K562 (cell line): ENCODE results near the gene ZDHHC8. TPM values are rescaled to one million over a fixed set of nuclear protein-coding genes. Genes with fewer than 3 reads are reported as not detected.
A peak's percentile ranks its signal among the peaks of the same experiment; 100 is the strongest.

Experiments used
- BHLHE40 ChIP-seq: IDR thresholded peaks from 2 replicates; pipeline ENCODE4 v1.6.1; 2011; ENCODE audit warnings: low read length, improper control_type of control experiment
- CXXC5 ChIP-seq: fragments of 250-450 bp; sonication (Bioruptor Pico); IDR thresholded peaks from 2 replicates; pipeline ENCODE4 v1.8.0; 2022; ENCODE audit warnings: inconsistent platforms, mild to moderate bottlenecking, moderate library complexity
- E2F3 ChIP-seq: fragments of 250-450 bp; sonication (Bioruptor Pico); IDR thresholded peaks from 2 replicates; pipeline ENCODE4 v1.4.0; 2020; ENCODE audit warnings: mild to moderate bottlenecking
- FIP1L1 ChIP-seq: fragments of 200-400 bp; formaldehyde crosslinking; IDR thresholded peaks from 2 replicates; pipeline ENCODE4 v1.6.1; 2018; ENCODE audit warnings: mild to moderate bottlenecking, low read depth, low read length; ENCODE audit not compliant: poor library complexity, severe bottlenecking
- GABPB1 ChIP-seq: sonication (generic); formaldehyde crosslinking; IDR thresholded peaks from 2 replicates; pipeline ENCODE4 v1.8.0; 2022; ENCODE audit warnings: mild to moderate bottlenecking, missing genetic modification reagents
- HMGN3 ChIP-seq: IDR thresholded peaks from 2 replicates; pipeline ENCODE4 v1.6.1; 2011; ENCODE audit warnings: borderline replicate concordance, low read depth, mild to moderate bottlenecking, mixed read lengths, low read length; ENCODE audit not compliant: insufficient read length; ENCODE audit errors: extremely low read depth
- ILF3 ChIP-seq: fragments of 450-650 bp; IDR thresholded peaks from 2 replicates; pipeline ENCODE4 v1.6.1; 2018; ENCODE audit warnings: antibody characterized with exemption, mild to moderate bottlenecking, moderate library complexity, borderline replicate concordance
- NELFE ChIP-seq: IDR thresholded peaks from 2 replicates; pipeline ENCODE4 v1.6.1; 2011; ENCODE audit warnings: mild to moderate bottlenecking; ENCODE audit not compliant: insufficient read depth, insufficient read length
- PBX2 ChIP-seq, 2 experiments: IDR thresholded peaks in 1 of 2; conservative IDR thresholded peaks in 1 of 2; 2 replicates each; pipeline ENCODE4 v1.6.1; 2016; ENCODE audit warnings: low read depth in 2 of 2, mild to moderate bottlenecking in 1 of 2, missing compliant biosample characterization in 1 of 2, missing genetic modification characterization in 1 of 2, moderate library complexity in 1 of 2
- RFX5 ChIP-seq: IDR thresholded peaks from 2 replicates; pipeline ENCODE4 v1.6.1; 2011; ENCODE audit warnings: low read depth, mild to moderate bottlenecking, improper control_type of control experiment, low read length
- SIN3A ChIP-seq, 2 experiments: fragments of 150-350 bp in 1 of 2; IDR thresholded peaks; 2 replicates each; pipeline ENCODE4 v1.6.1; 2011 to 2016; ENCODE audit warnings: borderline replicate concordance in 2 of 2, low read depth in 2 of 2, low read length in 2 of 2, mild to moderate bottlenecking in 2 of 2, moderate library complexity in 2 of 2; ENCODE audit not compliant: control insufficient read depth in 1 of 2
- STAG1 ChIP-seq: sonication (generic); formaldehyde crosslinking; IDR thresholded peaks from 2 replicates; pipeline ENCODE4 v1.5.0; 2020; ENCODE audit warnings: missing genetic modification reagents, borderline replicate concordance
- STAT6 ChIP-seq: sonication (generic); formaldehyde crosslinking; IDR thresholded peaks from 2 replicates; pipeline ENCODE4 v1.8.1; 2023; ENCODE audit warnings: mild to moderate bottlenecking, missing genetic modification reagents
- TEAD4 ChIP-seq, 2 experiments: sonication (generic) in 1 of 2; formaldehyde crosslinking in 1 of 2; IDR thresholded peaks; 2 replicates each; pipeline versions ENCODE4 v1.6.1 to v1.8.0; 2012 to 2022; ENCODE audit warnings: borderline replicate concordance in 1 of 2, inconsistent platforms in 1 of 2, low read length in 1 of 2, mild to moderate bottlenecking in 1 of 2, missing genetic modification reagents in 1 of 2
- ZBED1 ChIP-seq: IDR thresholded peaks from 2 replicates; pipeline ENCODE4 v1.6.1; 2014
- ZBTB7A ChIP-seq: IDR thresholded peaks from 2 replicates; pipeline ENCODE4 v1.6.1; 2011; ENCODE audit warnings: low read depth, mild to moderate bottlenecking, low read length, moderate library complexity, borderline replicate concordance; ENCODE audit not compliant: control insufficient read depth
- ZNF143 ChIP-seq: sonication (generic); formaldehyde crosslinking; IDR thresholded peaks from 2 replicates; pipeline ENCODE4 v1.9.0; 2022; ENCODE audit warnings: mild to moderate bottlenecking, missing genetic modification reagents
- ZNF274 ChIP-seq: IDR thresholded peaks from 2 replicates; pipeline ENCODE4 v1.6.1; 2011; ENCODE audit warnings: low read depth, mild to moderate bottlenecking, low read length, moderate library complexity, borderline replicate concordance
- ZNF740 ChIP-seq, 3 experiments: fragments of 200-800 bp in 1 of 3; sonication (Bioruptor generic) in 1 of 3; sonication (generic) in 1 of 3; formaldehyde crosslinking in 1 of 3; IDR thresholded peaks; 2 replicates each; pipeline versions ENCODE4 v1.6.1 to v1.8.0; 2016 to 2022; ENCODE audit warnings: mild to moderate bottlenecking in 2 of 3, missing compliant biosample characterization in 2 of 3, missing genetic modification characterization in 2 of 3, missing genetic modification reagents in 1 of 3
- polyA plus RNA-seq, 8 experiments: library from polyadenylated mRNA; depleted of rRNA in 4 of 8; stranded (reverse) in 5 of 8; unstranded in 3 of 8; fragments of >200 nt; fragmentation: Nextera tagmentation in 2 of 8; fragmentation: Illumina TruSeq in 1 of 8; extraction: Ambion mirVana in 2 of 8; extraction: Trizol in 1 of 8; gene quantifications; 2 replicates each; pipeline versions ENCODE4 v1.2.1 to v1.2.3, GENCODE V29; 2011 to 2014; ENCODE audit warnings: inconsistent platforms in 1 of 8, missing spikeins in 1 of 8
- total RNA-seq, 7 experiments: library from RNA; depleted of rRNA in 6 of 7; stranded (reverse); fragments of >200 nt in 6 of 7; fragmentation: Illumina TruSeq in 2 of 7; extraction: Trizol in 2 of 7; gene quantifications; 2 replicates each; pipeline versions ENCODE4 v1.2.1 to v1.2.3, GENCODE V29; 2011 to 2021; ENCODE audit warnings: low replicate concordance in 1 of 7

The ZDHHC8 gene
- total and polyA plus RNA-seq, 9 of the 15 experiments (the other 6 are each of a cell fraction or from before 2014, with no cell fraction given): 0.04 to 109 (median 16.4) TPM

DNA sequence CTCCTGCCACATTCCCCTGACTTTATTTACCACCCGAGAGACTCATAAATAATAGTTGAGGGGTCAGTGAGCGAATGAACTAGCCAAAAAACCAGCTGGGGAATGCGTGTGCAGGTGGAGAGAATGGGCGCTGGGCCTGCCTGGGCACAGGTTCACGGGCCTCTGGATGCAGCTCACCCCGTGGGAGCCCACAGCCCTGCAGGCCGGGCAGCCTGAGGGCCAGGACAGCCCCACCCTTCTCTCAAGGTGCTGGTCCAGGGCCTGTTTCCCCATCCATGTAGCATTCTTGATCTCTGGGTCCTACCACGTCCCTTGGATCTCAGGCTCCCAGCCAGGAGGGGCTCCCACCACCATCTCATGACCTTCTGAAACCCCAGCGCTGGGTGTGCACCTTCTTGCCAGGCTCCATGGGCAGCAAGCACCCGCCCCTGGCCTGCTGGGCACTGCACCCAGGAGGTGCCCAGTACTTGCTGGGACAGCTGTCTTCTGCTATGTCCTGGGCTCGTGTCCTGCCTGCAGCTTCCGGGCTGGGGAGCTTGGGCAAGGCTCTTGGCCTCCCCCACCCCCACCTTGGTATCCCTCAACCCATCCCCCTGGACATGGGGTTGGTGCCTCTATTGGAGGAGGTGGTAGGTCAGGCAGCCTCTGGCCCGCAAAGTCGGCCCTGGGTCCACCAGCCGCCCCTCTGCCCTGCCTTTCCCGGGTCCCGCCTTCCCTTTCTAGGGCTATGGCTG lies 62.3 kb downstream of the ZDHHC8 start (continued):
- no peak for TF ChIP-seq FIP1L1
- TF ChIP-seq CXXC5: 0 out of 2 replicates have a peak, but pooled peaks have one; percentile 25
- TF ChIP-seq RFX5: no peak
- no peak for TF ChIP-seq PBX2 (CRISPR knock-in tag; IDR thresholded peaks at IDR 0.05; ENCODE audit: low read depth)
- TF ChIP-seq PBX2 (tag; conservative IDR thresholded peaks at IDR 0.05; ENCODE audit: low read depth): no peak
- 0 out of 2 replicates have a peak, but pooled peaks have one; percentile 9 for TF ChIP-seq ZNF740 (CRISPR knock-in tag; IDR thresholded peaks at IDR 0.05)
- TF ChIP-seq ZNF740 (tag; IDR thresholded peaks at IDR 0.05): no peak
- no peak for TF ChIP-seq SIN3A (IDR thresholded peaks at IDR 0.05; ENCODE audit: borderline replicate concordance in 2 of 2, control insufficient read depth in 1 of 2, low read depth in 2 of 2, low read length in 2 of 2)
- no peak for TF ChIP-seq STAT6 (CRISPR knock-in tag)
- peak; percentile 5; the same call in 1 of the 2 replicates for TF ChIP-seq GABPB1 (CRISPR knock-in tag)
- no peak for TF ChIP-seq ZBTB7A
- TF ChIP-seq E2F3: 0 out of 2 replicates have a peak, but pooled peaks have one; percentile 11
- TF ChIP-seq ZNF274: no peak
- TF ChIP-seq STAG1 (CRISPR knock-in tag): peak; percentile 35
- no peak for TF ChIP-seq ILF3
- TF ChIP-seq NELFE: no peak
- 0 out of 2 replicates have a peak, but pooled peaks have one; percentile 26 for TF ChIP-seq ZNF143 (CRISPR knock-in tag)
- TF ChIP-seq HMGN3: peak; percentile 41
- TF ChIP-seq TEAD4 (IDR thresholded peaks at IDR 0.05; ENCODE audit: low read length): no peak
- TF ChIP-seq TEAD4 (CRISPR knock-in tag; IDR thresholded peaks at IDR 0.05; ENCODE audit: borderline replicate concordance): peak; percentile 73; the same call in 1 of the 2 replicates
- no peak for TF ChIP-seq BHLHE40
- 0 out of 2 replicates have a peak, but pooled peaks have one; percentile 20 for TF ChIP-seq ZBED1
